ACHN (cell line): Measurements from ENCODE around the gene GRM6.

Experiments used
- DNase-seq: peaks from one replicate; pipeline ENCODE4 v3.0.0-alpha.2; 2015
- in situ Hi-C: cut with HindIII; loops from 2 replicates; pipeline ENCODE4 v1.10.0; 2017; ENCODE audit warnings: low sequenced_read_pairs, low pct_ligation_motif_present, low pct_unique_long_range_greater_than_20kb

Gene GRM6

GRCh38 chr5:178994580-178995340 is at the start of gene GRM6:
Gene GRM6 (minus strand): TSS chr5:178995320. CDS start chr5:178994944, 376 bp downstream.
- DNase-seq, result no peak
- in situ Hi-C loops, result no loop called here

GRCh38 chr5:179044765-179045164 is 49.6 kb upstream of the GRM6 start:
- in situ Hi-C loops, result no loop called here
- DNase-seq, result no peak

GRCh38 chr5:179033004-179033580 is 38.0 kb upstream of the GRM6 start:
- in situ Hi-C loops, result no loop called here
- no peak for DNase-seq

GRCh38 chr5:179023528-179024189 is 28.5 kb upstream of the GRM6 start, which contains the start of gene ZNF879:
Gene ZNF879 (plus strand): TSS chr5:179023804. CDS start chr5:179025005, 1,201 bp downstream.
- in situ Hi-C loops, result no loop called here
- no peak for DNase-seq

GRCh38 chr5:179008667-179009066 is 13.5 kb upstream of the GRM6 start:
- DNase-seq, result no peak
- in situ Hi-C loops, result no loop called here

GRCh38 chr5:179006564-179006963 is 11.4 kb upstream of the GRM6 start:
- DNase-seq, result no peak
- in situ Hi-C loops, result no loop called here

GRCh38 chr5:178998441-178998840 is 3.3 kb upstream of the GRM6 start:
- in situ Hi-C loops, result no loop called here
- no peak for DNase-seq

- no peak for DNase-seq
- in situ Hi-C loops, result no loop called here
Observed at GRCh38 chr5:178997191-178997590, 2.1 kb upstream of the GRM6 start.

GRCh38 chr5:178996156-178996555 is 1.0 kb upstream of the GRM6 start:
- in situ Hi-C loops, result no loop called here
- no peak for DNase-seq

GRCh38 chr5:178995341-178995690 is 196 bp upstream of the GRM6 start:
- DNase-seq, result no peak
- in situ Hi-C loops, result no loop called here

- no peak for DNase-seq
- in situ Hi-C loops, result no loop called here
Observed at GRCh38 chr5:178993955-178994579, 1.1 kb downstream of the GRM6 start.

- in situ Hi-C loops, result no loop called here
- no peak for DNase-seq
Observed at GRCh38 chr5:178993236-178993765, 1.8 kb downstream of the GRM6 start.

- no peak for DNase-seq
- in situ Hi-C loops, result no loop called here
Observed at GRCh38 chr5:178992291-178992895, 2.7 kb downstream of the GRM6 start.

GRCh38 chr5:178991190-178992145 is 3.7 kb downstream of the GRM6 start:
- DNase-seq, result no peak
- in situ Hi-C loops, result no loop called here

GRCh38 chr5:178990491-178990890 is 4.6 kb downstream of the GRM6 start:
- no peak for DNase-seq
- in situ Hi-C loops, result no loop called here

GRCh38 chr5:178989311-178989710 is 5.8 kb downstream of the GRM6 start:
- in situ Hi-C loops, result no loop called here
- DNase-seq, result no peak

- DNase-seq, result no peak
- in situ Hi-C loops, result no loop called here
Observed at GRCh38 chr5:178988436-178989220, 6.5 kb downstream of the GRM6 start.
